GM18499 (cell line): ENCODE data around the gene SLC22A8.
"Not testable (repeated sequence)": the region's sequence is repeated elsewhere in the genome, so short reads cannot be mapped to it uniquely, and the experiment has no call there.

ENCODE experiments used
- ATAC-seq: cut with Tn5 transposase; IDR thresholded peaks from one replicate; pipeline ENCODE4 v1.9.1; 2021; ENCODE audit warnings: moderate number of reproducible peaks; ENCODE audit not compliant: insufficient read depth, unreplicated experiment

Gene SLC22A8

DNA sequence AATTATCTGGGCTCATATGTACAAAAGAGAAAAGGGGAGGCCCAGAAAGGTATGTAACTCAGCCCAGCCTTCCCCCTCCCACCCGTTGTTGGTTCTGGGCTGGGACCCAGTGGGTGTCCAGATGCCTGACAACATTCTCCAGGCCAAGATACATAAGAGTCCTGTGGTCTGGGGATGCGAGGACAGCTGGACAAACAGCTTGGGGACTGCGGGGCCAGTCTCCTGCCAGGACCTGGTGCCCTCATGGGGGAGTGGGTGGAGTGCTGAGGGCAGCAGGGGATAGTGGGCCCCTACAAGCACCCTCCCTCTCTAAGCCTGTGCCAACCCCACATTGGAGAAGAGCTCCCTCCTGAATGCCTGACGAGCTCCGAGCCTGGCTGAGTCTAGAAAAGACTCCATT lies 27.4 kb downstream of the SLC22A8 start:
- no peak for ATAC-seq

DNA sequence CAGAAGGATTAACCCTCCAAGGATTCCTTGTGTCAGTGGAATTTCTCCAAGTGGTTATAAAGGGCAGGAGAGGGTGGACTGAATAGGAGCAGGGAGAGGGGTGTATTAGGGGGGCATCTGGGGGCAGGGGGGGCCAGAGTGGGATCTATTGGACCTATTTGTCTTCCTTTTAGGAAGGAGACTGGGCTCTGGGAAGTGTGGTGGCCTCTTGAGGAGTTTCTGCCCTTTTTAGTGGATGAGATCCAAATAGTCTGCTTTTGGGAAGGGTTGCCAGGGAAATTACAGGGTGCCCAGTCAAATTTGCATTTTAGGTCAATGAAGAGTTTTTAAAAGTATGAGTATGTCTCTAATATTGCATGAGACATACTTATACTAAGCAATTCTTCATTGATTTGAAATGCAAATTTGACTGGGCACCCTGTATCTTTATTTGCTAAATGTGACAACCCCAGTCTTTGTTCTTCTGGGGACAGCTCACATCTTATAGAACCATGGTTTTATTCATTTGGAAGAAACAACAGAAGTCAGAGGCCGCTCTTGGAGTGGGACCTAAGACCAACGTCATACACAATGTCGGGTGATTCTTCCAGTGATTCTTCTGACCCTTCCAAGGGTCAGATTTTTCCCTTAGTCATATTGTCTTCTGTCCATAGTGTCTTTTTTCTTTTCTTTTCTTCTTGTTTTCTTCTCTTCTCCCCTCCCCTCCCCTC lies 30.4 kb downstream of the SLC22A8 start:
- no peak for ATAC-seq

DNA sequence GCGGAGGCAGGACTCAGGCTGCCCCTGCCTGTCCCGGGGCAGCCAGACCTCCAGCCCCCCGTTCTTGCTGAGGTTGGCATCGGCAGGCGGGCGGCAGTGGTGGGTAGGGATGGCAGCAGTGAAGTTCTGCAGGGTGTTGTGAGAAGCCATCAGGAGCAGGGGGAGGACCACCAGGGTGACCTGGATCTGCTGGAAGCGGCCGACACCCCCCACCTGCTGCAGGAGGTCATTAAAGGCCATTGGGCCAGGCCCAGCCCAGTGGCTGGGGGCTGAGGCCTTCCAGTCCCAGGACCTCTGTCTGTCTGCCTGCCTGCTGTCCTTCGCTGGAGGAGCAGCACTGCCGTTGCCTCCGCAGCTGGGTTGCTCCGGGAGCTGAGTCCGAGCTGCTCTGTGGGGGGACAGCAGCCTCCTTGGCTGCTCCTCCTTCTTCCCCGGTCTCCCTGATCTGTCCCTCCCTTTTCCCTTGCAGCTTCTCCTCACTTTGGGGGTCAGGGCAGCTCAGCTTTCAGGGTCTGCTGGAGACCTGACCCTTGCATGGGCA lies 31.1 kb downstream of the SLC22A8 start, which contains the start of gene SLC22A6:
SLC22A6 (minus strand) TSS at position 517 of the 541 bp plus-strand sequence; CDS start at position 240, 277 bp downstream.
- no peak for ATAC-seq

DNA sequence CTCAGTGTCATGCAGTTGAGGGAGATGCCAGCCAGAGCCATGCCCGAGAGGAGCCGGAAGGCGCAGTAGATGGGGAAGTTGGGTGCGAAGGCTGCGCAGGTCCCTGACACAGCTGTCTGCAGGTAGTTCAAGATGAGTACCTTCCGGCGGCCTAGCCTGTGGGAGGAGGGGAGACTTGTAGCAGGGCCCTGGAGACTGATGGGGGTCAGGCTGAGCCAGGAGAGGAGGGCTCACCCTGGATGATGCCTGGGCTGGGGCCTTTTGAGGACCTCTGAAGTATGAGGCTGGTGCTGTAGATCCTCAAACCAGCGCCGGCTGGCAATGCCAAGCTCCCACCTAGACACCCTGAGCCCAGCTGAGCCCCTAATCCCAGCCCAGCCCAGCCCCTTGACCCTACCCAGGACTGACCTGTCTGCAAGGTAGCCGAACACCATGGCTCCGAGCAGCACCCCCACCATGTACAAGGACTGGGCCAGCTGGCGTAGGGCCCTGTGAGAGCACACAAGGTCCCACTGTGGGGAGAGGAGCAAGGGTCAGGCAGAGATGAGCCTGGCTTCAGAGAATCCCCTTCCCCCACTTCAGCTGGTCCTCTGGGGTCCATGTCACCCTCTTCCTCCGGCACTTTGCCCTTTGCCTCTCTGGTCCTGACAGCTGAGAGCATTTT lies 32.0 kb downstream of the SLC22A8 start:
- ATAC-seq = no peak

DNA sequence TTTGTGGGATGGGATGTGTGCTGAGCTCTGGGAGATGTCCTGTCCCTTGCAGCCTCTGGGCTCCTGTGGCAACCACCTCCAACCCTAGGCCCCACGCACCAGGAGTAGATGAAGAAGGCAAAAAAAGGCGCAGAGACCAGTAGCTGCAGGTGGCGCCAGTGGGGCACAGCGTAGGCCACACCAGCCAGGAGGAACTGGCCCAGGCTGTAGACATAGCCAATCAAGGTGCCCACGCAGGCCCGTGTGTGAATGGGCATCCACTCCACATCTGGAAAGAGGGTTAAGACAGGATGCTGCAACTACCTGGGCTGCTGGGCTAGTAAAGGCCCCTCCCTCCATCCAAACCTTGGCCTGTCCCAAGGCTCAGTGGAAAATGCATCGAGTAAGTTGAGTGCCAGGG lies 33.9 kb downstream of the SLC22A8 start:
- no peak for ATAC-seq

DNA sequence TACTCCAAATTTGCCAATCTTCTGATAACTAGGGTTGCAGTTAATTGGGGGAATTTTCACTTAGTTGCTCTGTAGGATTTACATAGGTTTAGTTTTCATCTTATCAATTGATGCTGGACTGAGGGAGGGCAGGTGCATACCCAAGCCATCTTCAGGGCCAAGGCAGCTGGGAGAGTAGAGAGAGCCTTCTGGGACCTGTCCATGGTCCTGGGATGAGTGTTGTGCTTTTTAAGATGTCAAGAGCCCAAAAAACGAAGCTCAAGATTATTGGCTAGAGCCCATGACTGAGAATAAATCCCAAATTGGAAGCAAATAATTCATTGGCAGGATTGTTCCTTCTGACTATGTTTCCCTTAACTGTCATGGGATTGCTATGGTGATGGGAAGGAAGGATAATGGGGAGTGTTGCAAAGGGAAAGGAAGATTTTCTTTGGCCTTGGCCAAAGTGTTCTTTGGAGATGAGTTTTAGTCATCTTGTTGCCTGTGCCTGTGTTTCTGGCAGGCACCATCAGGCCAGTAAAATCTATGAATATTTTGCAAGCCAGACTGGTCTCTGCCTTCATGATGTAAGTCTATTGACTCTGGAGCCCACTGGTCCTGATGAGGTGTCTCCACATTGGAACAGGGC lies 35.4 kb downstream of the SLC22A8 start:
- no peak for ATAC-seq

DNA sequence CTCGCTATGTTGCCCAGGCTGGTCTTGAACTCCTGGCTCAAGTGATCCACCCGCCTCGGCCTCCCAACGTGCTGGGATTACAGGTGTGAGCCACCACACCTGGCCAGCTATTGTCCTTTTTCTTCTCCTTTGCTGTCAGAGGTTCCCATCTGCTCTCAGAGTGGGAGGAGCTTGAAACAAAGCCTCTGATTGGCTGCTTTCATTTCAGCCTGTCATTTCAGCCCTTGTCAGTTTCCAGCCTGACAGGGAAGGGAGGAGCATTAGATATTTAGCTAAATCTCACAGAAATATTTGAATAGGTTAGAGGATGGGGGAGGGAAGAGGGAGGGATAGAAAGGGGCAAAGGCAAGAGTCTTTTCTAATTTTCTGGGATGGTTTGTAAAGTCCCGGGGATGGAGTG lies 39.5 kb downstream of the SLC22A8 start:
- no peak for ATAC-seq

DNA sequence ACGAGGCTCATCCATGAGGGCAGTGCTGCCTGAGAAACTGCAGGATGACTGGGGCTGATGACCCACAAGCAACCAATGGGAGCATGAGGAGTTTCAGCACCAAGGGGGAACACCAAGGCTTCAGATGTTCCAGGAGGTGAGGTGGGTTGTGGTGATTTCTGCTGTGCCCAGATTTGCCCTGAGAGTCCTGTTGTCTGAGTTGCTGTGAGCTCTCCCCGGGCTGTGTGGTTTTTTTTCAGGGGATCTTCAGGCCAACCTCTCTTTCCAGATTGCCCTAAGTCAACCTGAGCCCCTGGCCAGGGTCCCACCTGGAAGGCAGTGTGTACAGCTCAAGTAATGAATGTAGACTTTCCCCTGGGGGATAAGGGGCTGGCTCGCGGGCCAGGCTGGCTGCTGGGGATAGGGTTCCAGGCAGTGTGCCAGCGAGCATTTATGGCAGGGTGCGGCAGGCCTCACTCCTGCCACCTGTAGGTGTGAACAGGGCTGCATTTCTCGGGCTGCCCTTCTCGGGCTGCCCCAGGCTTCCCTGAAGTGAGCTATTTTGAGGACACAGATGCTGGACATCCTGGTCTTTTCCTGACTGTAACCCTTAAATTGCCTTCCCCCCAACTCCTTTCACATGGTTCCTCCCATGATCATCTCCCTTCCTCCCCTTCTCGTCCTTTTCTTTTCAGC lies 40.7 kb downstream of the SLC22A8 start:
- ATAC-seq = no peak

DNA sequence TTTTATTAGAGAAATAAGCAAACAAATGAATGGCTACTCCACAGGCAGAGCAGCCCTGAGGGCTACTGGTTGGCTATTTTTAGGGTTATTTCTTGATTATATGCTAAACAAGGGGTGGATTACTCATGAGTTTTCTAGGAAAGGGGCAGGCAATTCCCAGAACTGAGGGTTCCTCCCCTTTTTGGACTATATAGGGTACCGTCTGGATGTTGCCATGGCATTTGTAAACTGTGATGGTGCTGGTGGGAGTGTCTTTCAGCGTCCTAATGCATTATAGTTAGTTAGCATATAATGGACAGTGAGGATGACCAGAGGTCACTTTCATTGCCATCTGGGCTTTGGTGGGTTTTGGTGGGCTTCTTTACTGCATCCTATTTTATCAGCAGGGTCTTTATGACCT lies 50.1 kb downstream of the SLC22A8 start:
- no peak for ATAC-seq

DNA sequence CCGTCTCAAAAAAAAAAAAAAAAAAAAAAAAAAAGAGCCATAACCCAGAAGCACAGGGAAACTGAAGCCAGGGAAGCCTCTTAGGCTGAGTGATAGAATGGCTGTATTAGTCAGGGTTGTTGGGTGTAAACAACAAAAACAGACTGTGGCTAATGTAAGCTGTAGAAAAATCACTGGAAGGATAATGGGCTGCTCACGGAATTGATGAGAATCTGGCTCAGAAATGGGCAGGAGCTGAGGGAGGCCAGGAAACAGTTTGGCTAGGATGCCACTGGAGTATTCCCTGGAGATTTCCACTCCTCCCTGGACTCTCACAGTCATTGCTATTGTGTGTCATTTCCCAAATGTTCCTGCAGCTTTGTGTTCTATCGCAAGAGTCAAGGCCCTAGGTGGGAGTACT lies 53.2 kb downstream of the SLC22A8 start:
- no peak for ATAC-seq

DNA sequence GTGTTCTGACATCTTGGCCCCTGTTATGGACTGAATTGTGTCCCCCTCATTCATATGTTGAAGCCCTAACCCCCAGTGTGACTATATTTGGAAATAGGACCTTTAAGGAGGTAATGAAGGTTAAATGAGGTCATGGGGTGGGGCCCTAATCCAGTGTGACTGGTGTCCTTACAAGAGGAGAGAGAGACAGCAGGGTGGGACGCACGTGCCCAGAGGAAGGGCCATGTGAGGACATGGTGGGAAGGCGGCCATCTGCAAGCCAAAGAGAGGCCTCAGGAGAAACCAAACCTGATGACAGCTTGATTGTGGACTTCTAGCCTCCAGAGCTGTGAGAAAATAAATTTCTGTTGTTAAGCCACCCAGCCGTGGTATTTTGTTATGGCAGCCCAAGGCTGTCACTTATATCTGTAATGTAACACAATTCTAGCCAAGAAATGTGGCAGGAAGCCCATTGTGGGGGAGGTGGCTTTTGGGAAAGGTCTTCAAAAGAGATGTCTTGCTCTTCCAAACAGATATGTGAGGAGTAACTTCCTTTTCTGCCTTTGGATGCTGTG lies 54.5 kb downstream of the SLC22A8 start:
- ATAC-seq = no peak

DNA sequence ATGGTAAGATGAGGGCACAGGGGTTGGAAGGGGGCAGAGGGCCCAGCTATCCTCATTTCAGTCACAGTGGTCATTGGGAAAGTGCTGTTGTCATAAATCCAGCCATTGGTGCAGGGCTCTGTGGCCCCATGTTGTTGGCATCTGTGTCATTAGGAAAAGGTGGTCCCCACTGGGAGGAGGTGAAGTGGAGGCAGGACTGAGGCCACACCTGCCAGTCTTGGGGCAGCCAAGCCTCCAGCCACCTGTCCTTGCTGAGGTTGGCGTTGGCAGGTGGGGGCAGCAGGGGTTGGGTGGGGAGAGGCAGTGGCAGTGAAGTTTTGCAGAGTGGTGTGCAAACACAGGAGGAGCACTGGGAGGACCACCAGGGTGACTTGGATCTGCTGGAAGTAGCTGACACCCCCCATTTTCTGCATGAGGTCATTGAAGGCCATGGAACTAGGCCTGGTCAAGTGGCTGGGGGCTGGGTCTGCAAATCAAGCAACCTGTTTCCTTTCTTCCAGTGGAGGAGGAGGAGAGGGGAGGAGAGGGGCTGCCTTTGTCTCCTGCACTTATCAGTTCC lies 56.1 kb downstream of the SLC22A8 start:
- ATAC-seq = no peak

DNA sequence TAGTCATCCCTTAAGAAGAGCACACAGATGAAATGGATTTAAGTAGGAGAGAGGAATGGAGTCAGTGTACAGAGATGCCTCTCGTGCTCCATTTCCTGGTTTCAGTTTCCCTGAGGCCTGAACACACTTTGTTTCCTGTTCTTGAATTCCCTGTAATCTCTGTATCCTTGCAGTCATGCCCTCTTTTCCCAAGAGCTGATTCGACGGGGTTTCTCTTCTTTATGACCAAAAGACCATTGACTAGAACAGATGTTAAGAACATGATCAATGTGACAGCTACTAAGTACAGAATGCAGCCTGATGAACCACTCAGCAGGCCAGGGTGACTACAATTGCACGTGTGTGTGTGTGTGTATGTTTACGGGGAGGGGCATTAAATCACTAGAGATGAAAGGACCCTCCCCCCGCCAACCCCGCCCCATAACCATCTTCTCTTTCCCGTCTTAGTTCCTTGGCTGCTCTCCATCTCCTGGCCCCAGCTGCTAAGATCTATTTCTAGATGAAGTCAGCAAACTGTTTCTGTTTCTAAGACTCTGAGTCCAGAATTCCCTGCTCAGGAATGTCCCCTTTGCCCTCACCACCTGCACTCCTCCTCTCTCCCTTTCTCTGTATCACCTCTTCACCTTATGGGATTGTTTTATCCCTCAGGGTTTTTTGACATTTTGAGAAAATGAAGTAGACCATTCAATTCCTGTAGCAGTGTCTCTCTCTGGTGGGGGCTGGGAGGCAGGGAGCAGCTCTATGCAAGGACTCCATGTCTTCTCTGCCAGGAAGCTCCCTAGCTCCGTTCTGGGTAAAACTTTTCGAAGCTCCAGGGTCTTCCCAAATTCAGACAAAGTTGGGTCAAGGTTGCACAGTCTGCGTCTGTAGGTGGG lies 56.9 kb downstream of the SLC22A8 start:
- ATAC-seq = no peak

DNA sequence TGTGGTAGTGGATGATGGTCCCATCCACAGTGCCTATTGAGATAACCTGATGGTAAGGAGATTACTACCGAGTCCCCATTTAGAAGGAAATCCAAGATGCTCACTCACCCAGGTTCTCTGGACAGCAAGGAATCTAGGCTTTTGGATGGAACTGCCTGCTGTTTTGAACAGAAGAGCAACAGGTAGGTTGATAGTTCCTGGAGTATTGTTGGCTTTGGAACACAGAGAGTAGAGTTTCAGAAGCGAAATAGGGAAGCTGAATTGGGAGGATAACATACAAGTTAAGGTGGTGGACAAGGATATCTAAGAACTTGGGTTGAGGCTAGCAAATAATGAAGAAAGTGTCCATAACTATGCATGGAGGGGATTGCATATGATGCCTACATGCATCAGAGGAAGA lies 58.5 kb downstream of the SLC22A8 start:
- ATAC-seq = no peak

DNA sequence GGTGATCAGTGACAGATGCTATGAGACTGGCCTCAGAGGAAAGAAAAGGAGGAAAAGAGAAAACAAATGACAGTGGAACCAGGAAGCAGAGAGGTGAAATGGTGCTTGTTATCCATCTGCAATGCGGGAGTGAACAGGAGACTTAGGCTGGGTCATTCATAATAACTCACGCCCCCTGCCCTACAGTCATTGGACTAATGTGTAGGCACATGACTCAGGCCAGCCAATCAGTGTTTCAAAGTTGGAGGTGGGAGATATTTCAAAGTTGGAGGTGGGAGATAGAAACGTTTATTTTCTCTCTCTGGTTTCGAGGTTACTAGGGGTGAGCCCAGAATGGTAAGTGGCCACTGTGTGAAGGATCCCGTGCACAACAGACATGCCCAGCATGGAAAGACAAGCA lies 61.2 kb downstream of the SLC22A8 start:
- ATAC-seq = no peak

DNA sequence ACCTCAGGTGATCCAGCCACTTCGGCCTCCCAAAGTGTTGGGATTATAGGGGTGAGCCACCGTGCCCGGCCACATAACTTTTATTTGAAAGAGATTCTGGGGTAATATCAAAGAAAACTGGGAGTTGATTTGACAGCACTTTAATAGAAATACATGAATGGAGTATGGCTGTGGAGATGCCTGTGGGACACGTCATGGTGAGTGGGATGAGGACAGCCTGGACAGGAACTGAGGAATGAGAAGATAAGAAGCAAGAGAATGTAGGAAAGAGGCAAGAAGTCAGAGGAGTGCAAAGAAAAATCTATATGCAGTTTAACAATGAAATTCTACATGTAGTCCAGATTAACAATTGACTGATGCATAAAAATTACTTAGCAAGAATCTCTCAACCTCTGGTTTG lies 61.8 kb downstream of the SLC22A8 start:
- no peak for ATAC-seq

DNA sequence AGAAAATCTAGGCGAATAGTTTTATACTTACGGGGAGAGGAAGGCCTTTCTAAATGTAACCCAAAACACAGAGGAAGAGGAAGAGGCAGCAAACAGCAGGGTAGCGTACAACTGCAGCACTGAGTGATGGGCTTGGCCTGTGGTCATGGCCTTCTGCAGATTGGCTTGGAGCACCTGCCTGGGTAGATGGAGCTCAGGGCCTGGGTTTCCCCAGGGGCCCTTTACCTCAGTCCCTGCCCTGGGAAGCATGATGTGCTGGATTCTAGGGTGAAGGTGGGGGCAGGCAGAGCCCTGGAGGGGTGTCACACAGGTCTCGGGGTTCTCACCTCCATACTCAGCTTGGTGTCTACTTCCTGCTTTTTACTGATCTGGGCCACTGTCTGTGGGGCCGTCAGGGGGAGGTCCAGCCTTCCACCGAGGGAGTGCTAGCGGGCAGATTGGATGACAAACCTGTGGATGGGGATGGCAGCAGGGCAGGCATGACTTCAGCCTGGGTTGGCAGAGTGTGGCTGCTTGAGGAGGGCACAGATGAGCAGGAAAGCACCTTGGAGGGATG lies 66.8 kb downstream of the SLC22A8 start:
- no peak for ATAC-seq

DNA sequence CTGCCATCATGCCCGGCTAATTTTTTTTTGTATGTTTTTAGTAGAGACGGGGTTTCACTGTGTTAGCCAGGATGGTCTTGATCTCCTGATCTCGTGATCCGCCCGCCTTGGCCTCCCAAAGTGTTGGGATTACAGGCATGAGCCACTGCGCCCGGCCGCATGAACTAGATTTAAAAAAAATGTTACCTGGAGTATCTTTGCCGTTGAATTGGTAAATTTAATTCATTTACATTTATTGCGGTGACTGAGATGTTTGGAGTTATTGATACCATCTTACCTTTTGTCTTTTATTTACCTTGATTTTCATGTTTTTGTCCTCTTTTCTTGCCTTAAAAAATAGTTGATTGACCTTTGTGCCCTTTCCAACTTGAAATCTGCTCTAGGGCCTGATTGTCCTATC lies 70.1 kb downstream of the SLC22A8 start:
- ATAC-seq = not testable (repeated sequence)
